ENCODE measurements around the gene CTIF.

Gene CTIF

DNA sequence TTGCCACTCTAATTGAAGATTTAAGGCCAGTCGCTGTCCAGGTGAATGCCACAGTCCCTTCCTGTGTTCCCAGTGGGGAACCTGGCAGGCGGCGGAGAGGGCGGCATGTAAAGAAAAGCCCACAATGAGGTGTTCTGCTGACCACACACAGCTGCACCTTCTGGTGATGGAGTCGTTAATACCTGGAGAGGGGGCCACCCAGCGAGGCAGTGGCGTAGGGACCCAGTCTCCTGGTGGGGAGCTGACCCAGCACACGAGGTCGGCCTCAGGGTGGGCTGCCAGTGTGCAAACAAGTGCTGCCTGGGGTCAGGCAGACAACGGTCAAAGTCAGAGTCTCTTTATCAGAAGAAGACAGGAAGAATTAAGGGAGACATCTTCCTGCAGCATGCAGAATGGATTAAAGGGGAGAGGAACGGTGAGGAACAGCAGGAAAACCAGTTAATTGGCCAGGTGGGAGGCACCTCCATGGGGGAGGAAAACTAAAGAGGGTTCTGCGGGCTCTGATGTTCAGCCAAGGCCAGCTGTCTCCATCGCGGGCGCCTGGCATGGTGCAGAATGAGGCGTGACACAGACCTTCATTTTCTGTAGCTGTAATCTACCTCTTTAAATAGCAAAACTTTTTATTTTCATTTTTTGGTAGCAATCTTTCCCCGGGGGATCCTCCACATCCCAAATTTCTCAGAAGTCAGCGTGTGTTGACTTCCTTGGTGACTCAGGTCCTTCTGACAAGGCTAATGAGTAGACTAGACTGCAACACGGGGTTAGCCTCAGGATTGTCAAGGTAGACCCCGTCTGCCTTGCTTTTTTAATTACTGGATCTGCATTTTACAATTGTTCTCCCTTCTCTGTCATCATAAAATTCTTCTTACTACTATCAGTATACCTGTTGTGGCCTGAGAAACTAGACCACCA, 333.7 kb downstream of the CTIF start:
- DNase-seq, result no peak

DNA sequence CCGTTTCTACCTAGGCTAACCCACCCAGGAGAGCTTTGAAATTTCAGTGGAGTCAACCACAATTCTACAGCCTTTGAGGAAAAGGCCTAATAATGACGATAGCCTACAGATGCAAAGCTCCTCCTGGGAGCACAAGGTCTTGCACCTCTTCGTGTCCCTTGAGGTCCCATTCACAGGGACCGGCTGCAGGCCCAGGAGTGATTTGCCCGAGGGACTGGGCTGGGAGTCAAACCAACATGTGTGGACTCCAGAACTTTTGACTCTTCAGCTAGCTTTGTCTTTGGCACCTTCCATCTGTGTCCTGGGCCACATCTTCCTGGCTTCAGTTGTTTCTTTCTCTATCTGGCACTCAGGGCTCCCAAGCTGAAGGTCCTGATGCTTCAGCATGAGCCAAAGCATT, 335.4 kb downstream of the CTIF start:
- no peak for DNase-seq

DNA sequence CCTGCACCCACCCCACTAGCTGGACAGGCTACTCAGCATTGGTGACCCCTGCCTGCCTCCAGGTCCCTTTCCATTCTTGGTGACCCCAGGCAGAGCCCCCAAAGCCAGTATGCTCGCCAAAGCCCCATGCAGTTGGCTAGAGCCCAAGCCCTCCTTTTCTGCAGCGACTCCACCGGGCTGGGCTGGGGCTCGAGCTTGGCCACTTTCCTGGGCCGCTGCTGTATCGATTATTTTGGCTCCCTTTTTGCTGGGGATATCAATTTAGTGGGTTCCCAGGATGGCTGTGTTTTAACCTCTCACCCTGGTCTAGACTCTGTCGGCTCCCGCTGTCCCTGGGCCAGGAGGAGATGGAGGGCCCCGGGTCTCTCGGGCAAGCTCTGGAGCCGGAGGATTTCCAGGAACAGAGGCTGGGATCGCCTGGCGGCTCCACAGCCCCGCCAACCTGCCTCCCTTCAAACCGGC, 335.9 kb downstream of the CTIF start:
- DNase-seq, result no peak

DNA sequence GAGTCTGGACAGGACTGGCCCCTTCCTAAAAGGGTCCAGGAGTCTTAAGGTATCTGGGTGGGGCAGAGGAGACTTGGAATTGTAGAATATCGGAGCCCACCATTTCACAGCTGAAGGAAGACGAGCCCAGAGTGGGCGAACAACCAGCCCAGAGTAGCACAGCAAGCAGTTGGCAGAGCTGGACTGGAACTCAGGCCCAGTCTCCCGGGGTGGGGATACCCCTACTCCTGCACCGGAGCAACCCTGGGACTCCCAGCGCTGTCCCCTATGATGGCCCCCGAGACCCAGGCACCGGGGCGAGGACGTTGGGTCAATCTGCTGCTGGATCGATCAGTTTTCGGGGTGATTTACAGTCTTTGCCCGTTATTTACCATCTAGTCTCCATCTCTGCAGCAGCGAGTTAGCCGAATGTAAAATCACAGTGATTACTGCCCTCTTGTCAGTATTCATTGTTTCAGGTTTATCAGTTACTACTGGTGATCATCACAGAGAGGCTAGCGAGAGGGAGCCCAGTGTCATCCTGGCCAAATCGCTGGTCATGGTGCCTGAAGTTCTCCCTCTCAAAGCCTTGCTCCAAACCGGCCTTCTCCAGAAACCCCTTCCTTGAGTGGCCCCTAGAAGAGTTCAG, 336.6 kb downstream of the CTIF start:
- DNase-seq, result no peak

DNA sequence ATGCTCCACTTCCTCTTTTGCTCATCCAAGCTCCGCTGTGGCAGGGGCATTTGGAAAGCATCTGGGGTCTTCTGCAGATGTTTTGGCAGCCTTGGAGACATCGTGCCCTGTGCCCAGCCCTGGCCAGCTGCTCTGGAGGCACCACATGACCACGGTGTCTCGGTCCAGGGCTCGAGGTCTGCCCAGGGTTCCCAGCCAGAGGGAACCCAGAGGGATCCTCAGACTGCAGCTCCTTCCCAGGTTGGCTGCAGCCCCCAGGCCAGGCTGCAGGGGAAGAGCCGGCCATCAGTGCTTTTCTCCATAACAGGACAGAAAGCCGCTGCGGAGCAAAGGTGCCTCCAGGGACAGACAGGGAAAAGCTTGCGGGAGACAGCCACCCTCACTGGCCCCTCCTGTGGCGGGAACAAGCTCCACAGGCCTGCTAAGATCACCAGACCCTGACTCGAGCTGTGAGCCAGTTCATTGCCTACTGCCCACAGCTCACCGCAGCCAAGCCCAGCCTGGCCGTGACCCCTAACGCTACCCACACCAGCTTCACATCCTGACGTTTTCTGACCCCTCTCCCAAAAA, 337.2 kb downstream of the CTIF start:
- no peak for DNase-seq

DNA sequence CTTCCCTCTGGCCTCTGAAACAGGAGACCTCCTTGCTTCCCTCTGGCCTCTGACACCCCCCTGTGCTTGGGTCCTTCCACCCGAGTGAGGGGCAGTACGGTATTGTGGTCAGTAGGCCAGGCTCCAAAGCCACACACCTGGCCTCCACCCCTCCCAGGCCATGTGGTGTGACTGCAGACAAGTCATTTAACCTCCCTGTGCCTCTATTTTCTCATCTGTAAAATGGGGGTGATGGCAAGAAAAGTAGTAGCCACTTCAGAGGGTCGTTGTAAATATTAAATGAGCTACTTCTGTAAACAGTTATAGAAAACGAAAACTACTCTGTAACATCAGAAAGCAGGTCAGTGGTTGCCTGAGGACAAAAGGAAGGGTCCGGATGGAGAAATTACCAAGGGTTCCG, 337.8 kb downstream of the CTIF start:
- DNase-seq, result no peak

DNA sequence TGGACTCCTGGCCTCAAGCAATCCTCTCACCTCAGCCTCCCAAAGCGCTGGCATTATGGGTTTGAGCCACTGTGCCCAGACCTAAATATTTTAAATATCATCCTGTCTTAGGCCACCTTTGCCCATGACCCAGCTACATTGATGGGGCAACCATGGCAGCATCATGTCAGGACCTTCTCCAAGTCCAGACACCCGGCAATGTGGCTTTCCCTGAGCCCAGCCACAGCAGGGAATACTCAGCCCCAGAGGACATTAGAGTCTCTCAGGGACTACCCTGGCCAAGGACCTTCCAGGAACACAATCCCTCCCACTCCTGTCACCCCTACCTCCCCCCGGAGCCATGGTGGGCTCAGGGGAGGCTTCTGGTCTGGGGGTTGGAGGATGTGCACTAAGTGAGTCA, 339.1 kb downstream of the CTIF start:
- no peak for DNase-seq

DNA sequence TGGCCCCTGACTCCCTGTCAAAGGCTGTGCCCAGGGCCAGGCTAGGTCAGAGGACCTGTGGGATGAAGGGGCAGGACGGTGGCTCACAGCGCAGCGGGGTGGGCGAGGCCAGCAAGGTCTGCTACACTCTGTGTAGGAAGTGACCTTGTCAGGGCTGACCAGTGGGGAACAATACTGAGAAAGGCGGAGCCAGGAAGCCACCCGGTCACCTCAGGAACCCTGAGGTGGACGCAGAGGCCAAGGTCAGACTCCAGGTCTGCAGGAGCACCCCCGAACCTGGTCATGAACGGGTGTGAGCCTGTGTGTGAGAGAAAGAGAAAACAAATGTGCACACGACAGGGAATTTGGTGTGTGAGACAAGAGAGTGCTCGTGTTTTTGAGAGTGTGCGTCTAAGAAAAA, 339.6 kb downstream of the CTIF start:
- DNase-seq, result no peak

DNA sequence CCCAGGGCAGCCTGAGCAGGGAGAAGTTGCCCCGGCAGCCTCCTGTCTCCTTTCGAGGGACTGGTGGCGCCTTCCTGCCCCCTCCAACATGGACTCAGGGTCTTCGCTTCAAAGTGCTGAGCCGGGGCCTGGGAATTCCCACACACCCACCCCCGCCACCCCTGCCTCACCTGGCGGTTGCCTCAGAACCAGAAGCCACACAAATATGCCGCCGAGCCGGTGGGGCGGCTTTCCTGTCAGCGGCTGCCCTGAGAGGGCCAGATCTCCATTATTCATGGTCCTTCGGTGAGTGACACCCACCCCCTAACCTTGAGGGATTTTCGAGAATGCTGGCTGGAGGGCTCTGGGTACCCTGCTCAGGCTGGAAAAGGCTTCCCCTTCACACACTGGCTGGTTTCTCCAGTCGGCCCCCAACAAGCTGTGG, 340.2 kb downstream of the CTIF start:
- no peak for DNase-seq

DNA sequence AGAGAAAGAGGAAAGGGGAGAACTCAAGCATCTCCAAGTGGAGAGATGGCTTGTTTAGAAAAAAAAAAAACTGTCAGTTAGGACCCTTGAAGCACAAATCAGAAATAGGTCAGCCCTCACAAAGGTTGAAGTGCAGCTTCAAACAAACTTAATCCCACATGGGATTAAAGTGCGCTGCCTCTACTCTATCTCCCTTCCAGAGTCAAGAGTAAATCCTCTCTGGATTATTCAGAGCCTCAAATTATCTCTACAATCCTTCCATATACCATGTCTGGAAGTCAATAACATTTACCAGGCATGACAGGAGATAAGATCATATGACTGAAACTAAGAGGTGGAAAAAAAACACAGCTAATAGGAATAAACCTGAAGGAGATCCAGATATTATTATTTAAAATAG, 342.1 kb downstream of the CTIF start:
- no peak for DNase-seq

DNA sequence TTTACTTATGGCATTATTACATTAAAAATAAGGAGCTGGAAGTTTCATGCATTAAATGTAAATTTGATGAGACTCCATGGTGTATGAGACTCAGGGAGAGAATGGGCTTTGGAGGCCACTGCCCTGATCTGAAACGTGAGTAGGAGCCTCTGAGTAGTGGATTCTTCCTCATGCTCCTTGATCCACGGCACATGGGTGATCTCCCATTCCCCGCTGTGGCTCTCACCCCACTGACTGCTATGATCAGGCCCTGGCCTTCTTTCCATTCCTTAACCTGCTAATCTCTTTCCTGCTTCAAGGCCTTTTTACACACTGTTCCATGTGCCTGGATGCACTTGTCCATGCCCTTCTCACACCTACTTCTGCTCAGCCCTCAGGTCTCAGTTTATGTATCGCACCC, 343.5 kb downstream of the CTIF start:
- DNase-seq, result no peak

DNA sequence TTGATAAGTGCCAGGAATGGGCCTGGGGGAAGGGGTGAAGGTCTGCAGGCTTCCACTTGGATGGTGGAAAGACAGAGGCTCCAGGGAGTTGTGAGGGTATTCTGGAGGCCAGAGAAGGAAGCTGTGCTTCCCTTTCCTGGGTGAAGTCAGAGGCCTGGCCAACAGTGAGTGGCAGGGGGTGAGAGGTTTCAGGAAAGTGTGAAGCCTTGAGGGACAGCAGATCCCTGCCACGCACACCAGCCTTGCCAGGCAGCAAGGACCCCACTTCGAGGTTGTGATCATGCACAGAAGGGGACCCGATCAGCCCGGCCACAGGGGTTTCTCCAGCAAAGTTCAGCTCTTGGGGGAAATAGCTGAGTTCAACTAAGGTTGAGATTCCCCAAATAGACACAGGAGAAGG, 345.5 kb downstream of the CTIF start:
- DNase-seq, result no peak

DNA sequence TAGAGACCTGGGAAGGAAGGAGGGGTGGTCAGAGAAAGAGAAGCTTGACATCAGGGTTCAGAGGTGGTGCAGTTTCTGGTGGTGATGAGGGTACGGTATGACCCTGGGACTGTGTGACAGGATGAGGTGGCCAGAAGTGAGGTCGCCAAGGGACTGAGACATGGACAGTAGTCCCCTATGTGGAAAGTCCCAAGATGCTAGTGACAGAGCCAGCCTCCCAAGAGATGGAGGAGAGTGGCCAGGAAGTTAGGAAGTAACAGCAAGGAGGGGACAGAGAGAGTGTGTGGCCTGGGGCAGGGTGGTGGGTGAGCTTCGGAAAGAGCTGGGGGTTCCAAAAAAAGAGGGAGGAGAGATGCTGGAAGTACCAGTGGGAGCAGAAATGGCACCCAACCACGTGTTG, 345.9 kb downstream of the CTIF start:
- DNase-seq, result no peak

DNA sequence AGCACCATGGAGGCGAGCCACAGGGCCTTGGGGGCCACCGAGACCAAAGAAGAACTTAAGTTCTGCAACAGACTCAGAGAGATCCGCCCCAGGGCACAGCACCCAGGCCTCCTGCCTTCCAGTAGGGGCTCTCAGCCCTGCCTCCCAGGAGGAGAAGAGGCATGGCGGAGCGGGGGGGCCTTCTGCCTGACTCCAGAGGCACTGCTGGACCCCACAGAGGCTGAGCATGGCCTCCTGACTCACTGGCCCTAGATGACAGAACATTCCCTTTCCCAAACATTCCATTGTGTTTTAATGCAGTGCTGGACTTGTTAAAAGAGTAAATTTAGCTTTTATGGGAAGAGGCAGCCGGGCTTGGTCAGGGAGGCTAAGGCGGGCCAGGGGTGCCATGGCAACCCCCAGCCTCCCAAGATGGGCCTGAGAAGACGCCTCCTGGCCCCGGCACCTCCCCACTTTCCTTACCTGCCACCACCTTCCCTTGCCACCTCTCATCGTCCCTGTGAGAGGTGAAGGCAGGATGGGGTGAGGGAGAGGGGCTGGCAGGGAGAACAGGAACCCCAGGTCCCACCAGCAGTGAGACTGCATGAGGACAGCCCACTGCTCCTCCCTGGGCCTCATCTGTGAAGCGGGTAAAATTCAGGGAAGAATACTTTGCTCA, 346.6 kb downstream of the CTIF start:
- no peak for DNase-seq

DNA sequence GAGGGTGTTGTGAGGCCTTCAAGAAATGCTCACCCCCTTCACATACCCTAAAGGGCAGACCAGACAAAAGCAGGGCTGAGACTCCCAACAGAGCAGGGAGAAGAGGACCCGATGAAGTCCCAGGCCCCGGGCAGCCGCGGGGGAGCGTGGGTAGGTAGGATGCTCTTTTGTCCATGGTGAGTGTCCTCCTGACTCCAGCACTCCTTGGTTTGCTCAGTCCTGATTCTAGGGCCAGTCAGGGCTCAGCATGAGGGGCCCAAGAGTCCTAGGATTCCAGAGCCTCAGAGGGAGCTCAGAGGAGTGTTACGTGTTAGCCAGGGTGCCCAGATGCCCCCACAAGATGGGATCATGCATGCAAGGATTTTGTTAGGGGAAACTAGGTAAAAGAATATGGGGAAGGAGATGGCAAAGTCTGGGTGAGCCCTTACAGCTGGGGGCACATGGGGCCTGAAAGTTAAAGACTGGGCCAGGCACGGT, 347.1 kb downstream of the CTIF start:
- no peak for DNase-seq

DNA sequence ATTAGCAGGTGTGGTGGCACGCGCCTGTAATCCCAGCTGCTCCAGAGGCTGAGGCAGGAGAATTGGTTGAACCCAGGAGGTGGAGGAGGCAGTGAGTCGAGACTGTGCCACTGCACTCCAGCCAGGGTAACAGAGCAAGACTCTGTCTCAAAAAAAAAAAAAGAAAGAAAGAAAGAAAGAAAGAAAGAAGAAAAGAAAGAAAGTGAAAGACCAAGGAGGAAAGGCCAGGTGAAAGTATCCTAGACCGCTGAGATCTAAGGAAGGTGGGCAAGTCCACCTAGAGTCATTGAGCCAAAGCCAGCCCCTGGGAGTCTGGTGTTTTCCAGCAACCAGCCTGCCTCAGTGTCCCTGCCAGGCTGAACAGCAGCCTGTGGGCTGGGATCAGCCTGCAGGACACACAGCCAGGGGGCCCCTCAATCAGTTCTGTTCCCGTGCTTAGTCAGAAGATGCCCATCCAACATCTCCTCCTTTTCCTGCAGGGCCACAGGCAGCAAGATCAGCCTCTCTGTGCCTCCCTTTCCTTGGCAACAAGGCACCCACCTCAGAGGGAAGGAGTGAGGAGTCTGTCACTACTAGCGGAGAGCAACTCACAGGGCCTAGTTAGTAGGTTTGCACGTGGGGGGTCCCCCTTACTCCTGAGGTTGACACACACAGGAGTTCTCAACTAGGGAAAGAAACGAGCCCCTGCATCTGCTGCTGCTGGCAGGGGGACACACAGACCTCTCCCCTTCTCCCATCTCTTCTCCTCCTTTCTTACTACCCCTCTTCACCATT, 347.9 kb downstream of the CTIF start:
- no peak for DNase-seq

DNA sequence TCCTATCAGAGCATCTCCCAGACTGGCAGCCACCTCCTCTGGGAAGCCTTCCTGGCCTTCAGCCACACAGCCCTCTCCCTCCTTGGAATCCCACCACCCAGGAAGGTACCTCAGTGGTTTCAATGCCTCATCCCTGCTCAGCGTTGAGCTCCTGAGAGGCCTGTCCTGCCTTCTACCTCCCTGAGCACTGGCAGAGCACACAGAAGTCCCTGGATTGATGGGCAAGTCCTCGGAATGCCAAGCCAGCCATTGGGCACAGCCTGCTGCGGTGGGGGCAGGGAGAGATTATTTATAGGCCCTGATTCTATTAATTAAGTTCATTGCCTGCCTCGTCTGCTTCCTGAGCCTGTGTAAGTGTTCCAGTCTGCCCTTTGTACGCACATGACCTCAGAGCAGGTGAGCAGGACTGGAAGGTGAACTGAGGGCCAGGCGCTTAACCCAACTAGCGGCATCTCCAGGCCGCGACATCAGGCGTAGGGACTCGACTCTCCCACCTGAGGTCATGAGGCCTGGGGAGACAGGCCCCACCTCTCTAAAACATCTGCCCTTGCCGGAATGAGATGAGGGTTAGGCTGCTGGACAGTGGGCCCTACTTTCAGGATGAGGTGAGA, 348.6 kb downstream of the CTIF start:
- no peak for DNase-seq

DNA sequence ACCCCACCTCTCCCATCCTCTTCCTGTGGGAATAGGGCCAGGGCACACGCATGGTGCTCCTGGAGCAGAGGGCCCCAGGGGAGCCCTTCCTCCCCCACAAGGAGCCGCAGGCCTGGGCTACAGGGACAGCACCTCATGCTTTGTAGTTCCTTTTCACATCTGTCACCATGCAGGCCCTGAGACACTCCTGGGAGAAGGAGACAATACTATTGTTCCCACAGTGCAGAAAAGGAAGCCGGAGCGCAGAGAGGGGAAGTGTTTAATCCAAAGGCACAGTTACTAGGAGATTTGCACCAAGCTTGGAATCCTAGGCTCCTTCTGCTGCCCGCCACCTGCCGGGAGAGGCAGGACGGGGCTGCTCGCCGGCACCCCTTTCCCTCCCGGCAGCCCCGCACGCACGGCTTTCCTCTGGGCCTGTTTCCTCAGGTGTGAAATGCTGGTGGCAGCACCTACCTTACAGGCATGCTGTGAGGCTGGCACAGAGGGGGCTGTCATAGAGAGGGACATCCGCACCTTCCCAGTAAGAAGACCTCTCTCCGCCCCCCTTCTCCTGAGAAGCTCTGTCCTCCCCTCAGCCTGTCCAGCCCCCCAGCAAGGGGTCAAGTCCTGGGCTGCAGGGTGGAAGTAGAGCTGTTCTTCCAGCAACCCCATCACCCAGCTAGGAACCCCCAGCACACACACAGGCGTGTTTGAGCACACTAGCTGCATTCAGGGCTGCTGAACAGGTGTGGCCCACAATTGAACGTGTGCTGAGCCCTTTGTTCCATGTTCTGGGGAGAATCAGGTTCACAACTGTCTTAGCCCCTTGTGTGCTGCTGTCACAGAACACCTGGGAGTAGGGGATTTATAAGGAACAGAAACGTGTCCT, 349.3 kb downstream of the CTIF start:
- DNase-seq, result no peak

DNA sequence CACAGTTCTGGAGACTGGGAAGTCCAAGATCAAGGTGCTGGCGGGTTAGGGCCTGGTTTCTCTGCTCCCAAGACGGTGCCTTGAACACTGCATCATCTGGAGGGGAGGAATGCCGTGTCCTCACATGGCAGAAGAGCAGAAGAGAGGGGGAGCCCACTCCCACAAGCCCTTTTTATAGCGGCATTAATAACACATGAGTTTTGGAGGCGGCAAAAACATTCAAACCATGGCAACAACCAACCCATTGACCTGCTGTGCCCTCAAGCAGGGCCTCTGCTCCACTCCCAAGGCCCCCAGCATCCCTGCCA, 349.9 kb downstream of the CTIF start:
- no peak for DNase-seq
